Measurements from ENCODE around the gene LAMA3.

DNA sequence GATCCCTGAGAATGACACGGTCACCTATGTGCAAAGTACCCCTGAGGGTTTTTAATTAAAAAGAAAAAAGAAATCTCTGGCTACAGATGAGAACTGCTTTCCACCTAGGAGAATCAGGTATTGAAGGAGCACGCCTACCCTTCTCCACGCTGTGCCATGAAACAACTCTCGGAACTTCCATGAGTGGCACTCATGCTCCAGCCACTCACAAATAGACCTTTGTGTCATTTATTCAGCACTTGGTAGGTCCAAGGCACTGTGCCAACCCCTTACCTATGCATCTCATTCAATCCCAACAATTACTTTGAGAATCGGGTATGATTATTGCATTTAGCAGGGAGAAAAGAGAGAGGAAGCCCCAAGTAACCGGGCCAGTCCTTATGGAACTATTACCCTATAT lies 280.4 kb downstream of the LAMA3 start:
- TF ChIP-seq, protein P1, sequence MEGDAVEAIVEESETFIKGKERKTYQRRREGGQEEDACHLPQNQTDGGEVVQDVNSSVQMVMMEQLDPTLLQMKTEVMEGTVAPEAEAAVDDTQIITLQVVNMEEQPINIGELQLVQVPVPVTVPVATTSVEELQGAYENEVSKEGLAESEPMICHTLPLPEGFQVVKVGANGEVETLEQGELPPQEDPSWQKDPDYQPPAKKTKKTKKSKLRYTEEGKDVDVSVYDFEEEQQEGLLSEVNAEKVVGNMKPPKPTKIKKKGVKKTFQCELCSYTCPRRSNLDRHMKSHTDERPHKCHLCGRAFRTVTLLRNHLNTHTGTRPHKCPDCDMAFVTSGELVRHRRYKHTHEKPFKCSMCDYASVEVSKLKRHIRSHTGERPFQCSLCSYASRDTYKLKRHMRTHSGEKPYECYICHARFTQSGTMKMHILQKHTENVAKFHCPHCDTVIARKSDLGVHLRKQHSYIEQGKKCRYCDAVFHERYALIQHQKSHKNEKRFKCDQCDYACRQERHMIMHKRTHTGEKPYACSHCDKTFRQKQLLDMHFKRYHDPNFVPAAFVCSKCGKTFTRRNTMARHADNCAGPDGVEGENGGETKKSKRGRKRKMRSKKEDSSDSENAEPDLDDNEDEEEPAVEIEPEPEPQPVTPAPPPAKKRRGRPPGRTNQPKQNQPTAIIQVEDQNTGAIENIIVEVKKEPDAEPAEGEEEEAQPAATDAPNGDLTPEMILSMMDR (IDR thresholded peaks at IDR 0.05), result no peak
- no peak for TF ChIP-seq SIN3A (IDR thresholded peaks at IDR 0.05; ENCODE audit: borderline replicate concordance, insufficient read depth, low read depth, low read length)
- TF ChIP-seq POLR2AphosphoS5 (IDR thresholded peaks at IDR 0.05; ENCODE audit: low read depth, low read length), result no peak
- TF ChIP-seq, protein P2, sequence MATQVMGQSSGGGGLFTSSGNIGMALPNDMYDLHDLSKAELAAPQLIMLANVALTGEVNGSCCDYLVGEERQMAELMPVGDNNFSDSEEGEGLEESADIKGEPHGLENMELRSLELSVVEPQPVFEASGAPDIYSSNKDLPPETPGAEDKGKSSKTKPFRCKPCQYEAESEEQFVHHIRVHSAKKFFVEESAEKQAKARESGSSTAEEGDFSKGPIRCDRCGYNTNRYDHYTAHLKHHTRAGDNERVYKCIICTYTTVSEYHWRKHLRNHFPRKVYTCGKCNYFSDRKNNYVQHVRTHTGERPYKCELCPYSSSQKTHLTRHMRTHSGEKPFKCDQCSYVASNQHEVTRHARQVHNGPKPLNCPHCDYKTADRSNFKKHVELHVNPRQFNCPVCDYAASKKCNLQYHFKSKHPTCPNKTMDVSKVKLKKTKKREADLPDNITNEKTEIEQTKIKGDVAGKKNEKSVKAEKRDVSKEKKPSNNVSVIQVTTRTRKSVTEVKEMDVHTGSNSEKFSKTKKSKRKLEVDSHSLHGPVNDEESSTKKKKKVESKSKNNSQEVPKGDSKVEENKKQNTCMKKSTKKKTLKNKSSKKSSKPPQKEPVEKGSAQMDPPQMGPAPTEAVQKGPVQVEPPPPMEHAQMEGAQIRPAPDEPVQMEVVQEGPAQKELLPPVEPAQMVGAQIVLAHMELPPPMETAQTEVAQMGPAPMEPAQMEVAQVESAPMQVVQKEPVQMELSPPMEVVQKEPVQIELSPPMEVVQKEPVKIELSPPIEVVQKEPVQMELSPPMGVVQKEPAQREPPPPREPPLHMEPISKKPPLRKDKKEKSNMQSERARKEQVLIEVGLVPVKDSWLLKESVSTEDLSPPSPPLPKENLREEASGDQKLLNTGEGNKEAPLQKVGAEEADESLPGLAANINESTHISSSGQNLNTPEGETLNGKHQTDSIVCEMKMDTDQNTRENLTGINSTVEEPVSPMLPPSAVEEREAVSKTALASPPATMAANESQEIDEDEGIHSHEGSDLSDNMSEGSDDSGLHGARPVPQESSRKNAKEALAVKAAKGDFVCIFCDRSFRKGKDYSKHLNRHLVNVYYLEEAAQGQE (IDR thresholded peaks at IDR 0.05; ENCODE audit: insufficient read depth in 1 of 2, low read depth in 2 of 2, low read length in 1 of 2), result no peak
- no peak for TF ChIP-seq TCF7L2 (IDR thresholded peaks at IDR 0.05; ENCODE audit: low read depth, low read length)

Measured in Panc1 (cell line).